ES-I3 (cell line): ENCODE measurements around the gene ZNF808.
"Not testable (repeated sequence)": the region's sequence is repeated elsewhere in the genome, so short reads cannot be mapped to it uniquely, and the experiment has no call there.

Experiments
- H3K36me3 ChIP-seq: 2 replicates; pipeline ENCODE4 v1.6.1; 2013; ENCODE audit warnings: mild to moderate bottlenecking, low read length, control low read depth, moderate library complexity; ENCODE audit not compliant: insufficient read depth
- H3K4me1 ChIP-seq: 2 replicates; pipeline ENCODE4 v1.6.1; 2013; ENCODE audit warnings: mild to moderate bottlenecking, control low read depth, low read length; ENCODE audit not compliant: insufficient read depth
- H3K9ac ChIP-seq: 2 replicates; pipeline ENCODE4 v1.6.1; 2013; ENCODE audit warnings: low read depth, mild to moderate bottlenecking, low read length, moderate library complexity
- H3K9me3 ChIP-seq: 2 replicates; pipeline ENCODE4 v1.6.1; 2013; ENCODE audit warnings: mild to moderate bottlenecking, low read length, moderate library complexity; ENCODE audit not compliant: control insufficient read depth, insufficient read depth

ZNF808 gene

DNA sequence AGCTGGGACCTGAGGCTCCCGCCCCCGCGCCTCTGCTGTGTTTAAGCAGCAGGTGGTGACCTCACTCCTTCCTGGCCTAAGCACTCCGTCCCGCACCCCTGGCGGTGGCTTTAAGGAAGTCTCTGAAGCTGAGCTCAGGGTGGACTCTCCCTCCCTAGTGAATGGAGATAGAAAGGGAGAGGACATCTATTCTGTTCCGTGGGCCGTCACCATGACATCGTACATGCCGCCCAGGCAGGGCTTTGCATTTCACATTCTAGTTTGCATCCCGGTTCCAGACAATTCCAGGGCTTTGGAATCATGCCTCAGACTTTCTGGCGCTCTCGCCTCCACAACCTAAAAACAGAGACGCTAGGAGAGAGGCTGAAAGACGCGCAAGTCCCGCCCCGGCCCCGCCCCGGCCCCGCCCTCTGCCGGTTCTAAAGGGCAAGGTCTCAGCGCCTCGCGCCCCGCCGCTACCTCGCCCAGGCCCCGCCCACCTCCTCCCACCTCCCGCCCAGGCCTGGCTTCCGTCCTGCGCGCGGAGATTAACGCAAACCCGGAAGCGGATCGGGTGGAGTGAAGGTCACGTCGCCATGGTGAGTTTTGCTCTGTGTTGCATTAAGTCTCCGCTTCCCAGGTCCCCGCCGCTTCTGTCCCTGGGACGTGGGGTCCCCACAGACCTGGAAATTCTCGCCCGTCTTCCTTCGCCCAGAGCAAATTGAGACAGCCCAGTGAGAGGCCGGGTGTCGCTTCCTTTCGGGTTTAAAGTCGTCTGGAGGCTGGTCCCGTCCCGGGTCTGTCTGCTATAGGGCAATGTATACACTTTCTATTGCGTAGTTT is at the start of gene ZNF808:
TSS of gene ZNF808 (plus strand) at position 535 of the 822 bp plus-strand sequence. CDS start 15,617 bp downstream, outside the sequence.
- peak within 1 kb of the TSS; percentile 94 for H3K9ac ChIP-seq
- H3K4me1 ChIP-seq = no peaks in the 10 kb centered on the region
- no peaks in the 10 kb centered on the region for H3K36me3 ChIP-seq
- no peaks in the 10 kb centered on the region for H3K9me3 ChIP-seq

DNA sequence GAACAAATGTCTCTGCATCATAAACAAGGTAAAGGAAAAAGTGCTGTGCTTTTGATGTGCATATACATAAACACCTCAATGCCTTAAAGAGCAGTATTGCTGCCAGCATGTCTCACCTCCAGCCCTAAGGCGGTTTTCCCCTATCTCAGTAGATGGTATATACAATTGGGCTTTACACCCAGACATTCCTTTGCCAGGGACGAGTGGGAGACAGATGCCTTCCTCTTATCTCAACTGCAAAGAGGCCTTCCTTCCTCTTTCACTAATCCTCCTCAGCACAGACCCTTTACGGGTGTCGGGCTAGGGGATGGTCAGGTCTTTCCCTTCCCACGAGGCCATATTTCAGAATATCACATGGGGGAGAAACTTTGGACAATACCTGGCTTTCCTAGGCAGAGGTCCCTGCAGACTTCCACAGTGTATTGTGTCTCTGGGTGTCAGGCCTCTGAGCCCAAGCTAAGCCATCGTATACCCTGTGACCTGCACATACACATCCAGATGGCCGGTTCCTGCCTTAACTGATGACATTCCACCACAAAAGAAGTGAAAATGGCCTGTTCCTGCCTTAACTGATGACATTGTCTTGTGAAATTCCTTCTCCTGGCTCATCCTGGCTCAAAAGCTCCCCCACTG is 43.2 kb upstream of the ZNF808 start:
- not testable (repeated sequence) for H3K4me1 ChIP-seq, H3K9ac ChIP-seq, H3K36me3 ChIP-seq
- H3K9me3 ChIP-seq = peaks cover 13% of the 10 kb centered on the region

- not testable (repeated sequence) for H3K4me1 ChIP-seq, H3K36me3 ChIP-seq, H3K9ac ChIP-seq
- peaks cover 12% of the 10 kb centered on the region for H3K9me3 ChIP-seq
Measured at GRCh38 chr19:52485064-52485463, 42.4 kb upstream of the ZNF808 start.

DNA sequence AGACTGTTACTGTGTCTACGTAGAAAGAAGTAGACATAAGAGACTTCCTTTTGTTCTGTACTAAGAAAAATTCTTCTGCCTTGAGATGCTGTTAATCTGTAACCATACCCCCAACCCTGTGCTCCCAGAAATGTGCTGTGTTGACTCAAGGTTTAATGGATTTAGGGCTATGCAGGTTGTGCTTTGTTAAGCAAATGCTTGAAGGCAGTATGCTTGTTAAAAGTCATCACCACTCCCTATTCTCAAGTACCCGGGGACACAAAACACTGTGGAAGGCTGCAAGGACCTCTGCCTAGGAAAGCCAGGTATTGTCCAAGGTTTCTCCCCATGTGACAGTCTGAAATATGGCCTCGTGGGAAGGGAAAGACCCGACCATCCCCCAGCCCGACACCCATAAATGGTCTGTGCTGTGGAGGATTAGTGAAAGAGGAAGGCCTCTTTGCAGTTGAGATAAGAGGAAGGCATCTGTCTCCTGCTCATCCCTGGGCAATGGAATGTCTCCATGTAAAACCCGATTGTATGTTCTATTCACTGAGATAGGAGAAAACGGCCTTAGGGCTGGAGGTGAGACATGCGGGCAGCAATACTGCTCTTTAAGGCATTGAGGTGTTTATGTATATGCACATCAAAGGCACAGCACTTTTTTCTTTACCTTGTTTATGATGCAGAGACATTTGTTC is 41.8 kb upstream of the ZNF808 start:
- not testable (repeated sequence) for H3K9me3 ChIP-seq, H3K36me3 ChIP-seq, H3K9ac ChIP-seq, H3K4me1 ChIP-seq

- no peaks in the 10 kb centered on the region for H3K4me1 ChIP-seq
- H3K9ac ChIP-seq = peak overlapping the region; percentile 77
- H3K36me3 ChIP-seq = no peaks in the 10 kb centered on the region
- no peaks in the 10 kb centered on the region; the same call in none of the 2 replicates for H3K9me3 ChIP-seq
Measured at GRCh38 chr19:52492201-52492993, 35.1 kb upstream of the ZNF808 start.

DNA sequence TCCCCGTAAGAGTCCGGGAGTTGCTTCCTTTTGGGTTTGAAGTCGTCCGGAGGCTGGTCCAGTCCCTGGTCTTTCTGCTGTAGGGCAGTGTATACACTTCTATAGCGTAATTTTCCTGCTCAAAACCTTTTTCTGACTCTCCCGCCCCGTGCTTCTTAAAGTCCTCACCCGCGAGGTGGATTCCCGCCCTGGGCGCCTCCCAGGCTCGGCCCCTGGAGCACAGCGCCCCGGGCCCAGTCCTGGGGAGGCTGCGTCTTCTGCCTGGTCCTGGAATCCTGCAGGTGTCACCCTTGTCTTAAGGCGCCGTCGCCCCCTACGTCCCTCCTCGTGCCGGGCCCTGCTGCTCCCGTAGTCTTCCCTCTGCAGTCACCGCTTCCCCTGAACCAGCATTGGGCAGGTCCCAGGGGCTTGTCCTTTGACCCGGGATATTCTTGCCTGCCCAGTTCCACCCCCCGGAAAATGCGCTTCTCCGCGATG is 34.4 kb upstream of the ZNF808 start:
- peak overlapping the region; percentile 77 for H3K9ac ChIP-seq
- no peaks in the 10 kb centered on the region for H3K4me1 ChIP-seq
- H3K9me3 ChIP-seq = no peaks in the 10 kb centered on the region; the same call in 1 of the 2 replicates
- H3K36me3 ChIP-seq = no peaks in the 10 kb centered on the region

DNA sequence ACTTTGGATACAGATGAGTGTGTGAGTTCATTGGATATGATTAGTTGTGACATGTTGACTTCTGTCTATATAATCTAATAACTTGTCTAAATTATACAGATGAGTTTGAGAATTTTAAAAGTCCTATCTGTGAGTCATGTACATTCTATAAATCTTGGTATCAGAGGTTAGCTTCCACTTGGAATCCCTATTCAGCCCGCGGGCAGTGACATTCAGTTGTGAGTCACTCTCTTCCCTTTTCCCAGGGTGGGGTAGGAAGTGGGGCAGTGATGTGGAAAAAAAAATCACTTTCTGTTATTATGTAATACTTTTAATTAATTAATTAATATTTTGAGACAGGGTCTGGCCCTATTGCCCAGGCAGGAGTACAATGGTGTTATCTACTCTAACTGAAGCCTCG is 33.0 kb upstream of the ZNF808 start:
- Histone ChIP-seq H3K36me3 (no peaks in the 10 kb centered on the region), H3K4me1 (no peaks in the 10 kb centered on the region), H3K9ac (no peak overlapping the region), H3K9me3 (no peaks in the 10 kb centered on the region)

- H3K36me3 ChIP-seq = no peaks in the 10 kb centered on the region
- no peak overlapping the region for H3K9ac ChIP-seq
- H3K4me1 ChIP-seq = no peaks in the 10 kb centered on the region
- no peaks in the 10 kb centered on the region for H3K9me3 ChIP-seq
Measured at GRCh38 chr19:52498571-52498970, 28.9 kb upstream of the ZNF808 start.

DNA sequence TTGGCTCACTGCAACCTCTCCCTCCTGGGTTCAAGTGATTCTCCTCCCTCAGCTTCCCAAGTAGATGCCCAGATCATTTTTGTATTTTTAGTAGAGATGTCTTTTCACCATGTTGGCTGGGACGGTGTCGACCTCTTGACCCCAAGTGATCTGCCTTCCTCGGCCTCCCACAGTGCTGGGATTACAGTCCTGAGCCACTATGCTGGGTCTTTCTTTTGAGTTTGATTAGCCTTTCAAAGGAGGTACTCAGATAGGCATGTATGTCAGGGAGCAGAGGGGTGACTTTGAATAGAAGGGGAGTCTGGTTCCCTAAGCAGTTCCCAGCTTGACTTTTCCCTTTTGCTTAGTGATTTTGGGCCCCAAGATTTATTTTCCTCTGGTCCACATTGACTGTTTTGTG is 27.0 kb upstream of the ZNF808 start:
- H3K9ac ChIP-seq, H3K9me3 ChIP-seq, H3K36me3 ChIP-seq, H3K4me1 ChIP-seq: not testable (repeated sequence)

DNA sequence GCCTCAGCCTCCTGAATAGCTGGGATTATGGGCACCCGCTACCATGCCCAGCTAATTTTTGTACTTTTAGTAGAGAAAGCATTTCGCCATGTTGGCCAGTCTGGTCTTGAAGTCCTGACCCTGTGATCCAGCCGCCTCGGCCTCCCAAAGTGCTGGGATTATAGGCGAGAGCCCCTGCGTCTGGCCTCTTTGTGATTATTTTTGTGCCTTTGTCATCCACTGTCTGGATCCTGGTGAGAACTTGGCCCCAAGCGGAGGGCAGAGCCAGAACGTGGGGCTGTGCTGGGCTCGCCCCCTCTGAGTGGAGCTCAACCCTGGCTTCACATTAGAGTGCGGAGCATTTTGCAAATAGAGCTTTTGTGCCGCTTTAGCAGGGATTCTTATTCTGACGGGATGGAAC is 26.5 kb upstream of the ZNF808 start:
- not testable (repeated sequence) for H3K4me1 ChIP-seq, H3K9ac ChIP-seq, H3K9me3 ChIP-seq, H3K36me3 ChIP-seq

DNA sequence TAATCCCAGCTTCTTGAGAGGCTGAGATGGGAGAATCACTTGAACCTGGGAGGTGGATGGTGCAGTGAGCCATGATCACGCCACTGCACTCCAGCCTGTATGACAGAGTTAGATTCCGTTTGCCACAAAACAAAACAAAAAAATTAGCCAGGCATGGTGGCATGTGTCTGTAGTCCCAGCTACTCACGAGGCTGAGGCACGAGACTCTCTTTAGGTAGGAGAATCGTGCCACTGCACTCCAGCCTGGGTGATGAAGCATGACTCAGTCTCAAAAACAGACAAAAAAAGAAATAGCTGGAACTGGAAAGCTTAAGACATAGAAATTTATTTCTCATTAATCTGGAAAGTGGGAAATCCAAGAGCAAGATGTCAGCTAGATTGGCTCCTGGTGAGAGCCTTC is 20.2 kb upstream of the ZNF808 start:
- Histone ChIP-seq H3K36me3 (peaks cover 6% of the 10 kb centered on the region; the same call in 1 of the 2 replicates), H3K9ac (no peak overlapping the region), H3K4me1 (no peaks in the 10 kb centered on the region), H3K9me3 (no peaks in the 10 kb centered on the region; the same call in 1 of the 2 replicates)

GRCh38 chr19:52516191-52516590 is 11.3 kb upstream of the ZNF808 start:
- Histone ChIP-seq H3K9me3 (no peaks in the 10 kb centered on the region), H3K36me3 (peaks cover 6% of the 10 kb centered on the region; the same call in 1 of the 2 replicates), H3K9ac (no peak overlapping the region), H3K4me1 (peaks cover 18% of the 10 kb centered on the region)

GRCh38 chr19:52518646-52519045 is 8.8 kb upstream of the ZNF808 start:
- Histone ChIP-seq H3K9ac (no peak overlapping the region), H3K36me3 (no peaks in the 10 kb centered on the region), H3K4me1 (peaks cover 18% of the 10 kb centered on the region), H3K9me3 (no peaks in the 10 kb centered on the region)

- not testable (repeated sequence) for H3K9me3 ChIP-seq, H3K9ac ChIP-seq, H3K36me3 ChIP-seq
- H3K4me1 ChIP-seq = peaks cover 18% of the 10 kb centered on the region
Measured at GRCh38 chr19:52519175-52519574, 8.3 kb upstream of the ZNF808 start.
